Bronchial smooth muscle cell (primary cell): ENCODE data around the gene ANKRD29. TPM values are rescaled to one million over a fixed set of nuclear protein-coding genes. Genes with fewer than 3 reads are reported as not detected.

ENCODE experiments used
- total RNA-seq: library from RNA; depleted of rRNA; stranded (reverse); fragments of >200 nt; gene quantifications from 2 replicates; pipeline ENCODE4 v1.2.1, GENCODE V29; 2014

The ANKRD29 gene, protein sequence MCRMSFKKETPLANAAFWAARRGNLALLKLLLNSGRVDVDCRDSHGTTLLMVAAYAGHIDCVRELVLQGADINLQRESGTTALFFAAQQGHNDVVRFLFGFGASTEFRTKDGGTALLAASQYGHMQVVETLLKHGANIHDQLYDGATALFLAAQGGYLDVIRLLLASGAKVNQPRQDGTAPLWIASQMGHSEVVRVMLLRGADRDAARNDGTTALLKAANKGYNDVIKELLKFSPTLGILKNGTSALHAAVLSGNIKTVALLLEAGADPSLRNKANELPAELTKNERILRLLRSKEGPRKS
- 5.9 and 9.8 TPM in 2 replicates for total RNA-seq

DNA sequence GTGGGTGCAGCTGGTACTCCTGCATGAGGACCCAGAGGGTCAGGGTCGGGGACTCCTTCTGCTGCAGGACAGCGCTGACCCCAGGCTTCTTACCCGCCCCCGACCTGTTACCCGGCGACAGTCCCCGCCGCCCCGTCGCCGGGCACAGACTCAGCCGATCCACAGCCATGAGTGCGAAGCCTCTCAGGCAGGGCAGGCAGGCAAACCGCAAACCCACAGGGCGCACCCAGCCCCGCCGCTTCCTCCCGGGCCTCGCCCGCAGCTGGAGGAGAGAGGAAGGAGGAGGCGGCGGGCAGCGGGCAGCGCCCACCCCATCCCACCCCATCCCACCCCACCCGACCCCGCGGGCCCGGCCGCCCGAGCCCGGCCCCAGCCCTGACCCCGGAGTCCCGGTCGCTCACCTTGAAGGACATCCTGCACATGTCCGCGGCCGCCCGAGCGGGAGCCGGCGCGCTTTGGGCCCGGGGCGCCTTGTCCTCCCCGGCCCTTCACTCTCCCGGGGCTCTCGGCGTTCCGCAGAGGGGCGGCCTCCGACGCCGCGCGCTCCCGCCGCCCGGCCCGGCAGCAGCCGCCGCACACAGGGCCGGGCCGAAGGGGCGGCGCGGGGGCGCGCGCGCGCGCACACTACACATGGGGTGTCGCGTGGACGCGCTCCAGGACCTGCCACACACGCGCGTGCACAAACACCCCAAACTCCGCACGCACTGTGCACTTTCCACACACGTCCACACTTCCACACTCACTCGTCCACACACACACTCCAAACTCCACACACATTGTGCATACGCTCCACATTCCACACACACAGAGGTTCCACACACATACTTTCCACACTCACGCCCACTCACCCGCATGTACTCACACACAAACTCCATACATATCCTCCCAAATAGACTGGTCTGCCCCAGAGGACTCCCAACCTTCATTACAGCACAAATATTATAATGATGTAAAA, at the start of gene ANKRD29:
Gene ANKRD29, minus strand, starts transcription at position 603 of the 955 bp plus-strand sequence. Its CDS starts 181 bp downstream, at position 422.

DNA sequence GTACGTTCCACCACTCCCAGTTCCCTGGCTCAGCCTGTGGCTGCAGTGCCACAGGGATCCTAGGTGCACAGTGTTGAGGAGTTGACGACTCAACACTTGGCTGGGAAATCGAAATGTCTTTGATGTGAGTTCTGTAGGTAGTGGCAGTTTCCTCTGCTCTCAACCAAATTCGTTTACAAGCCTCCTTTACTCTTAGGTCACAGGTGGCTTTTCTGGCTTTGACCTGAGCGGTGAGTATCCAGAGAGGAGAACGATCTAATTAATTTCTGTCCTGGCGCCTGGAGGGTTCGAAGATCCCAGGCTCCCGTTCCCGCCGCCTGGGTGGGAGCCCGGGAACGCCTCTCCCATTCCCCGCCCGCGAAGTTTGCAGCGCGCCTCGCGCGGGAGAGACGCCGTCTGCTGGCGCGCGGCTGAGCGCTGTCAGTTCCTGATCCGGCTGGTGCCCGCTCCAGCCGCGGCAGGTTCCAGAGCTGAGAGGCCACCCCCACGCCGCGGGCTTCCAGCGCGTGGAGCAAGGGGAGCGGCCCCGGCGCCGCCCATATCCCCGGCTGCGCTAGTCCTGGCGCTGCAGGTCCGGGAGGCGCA, 26.4 kb upstream of the ANKRD29 start, which contains the start of gene LAMA3:
Gene LAMA3, plus strand, starts transcription at position 423 of the 585 bp plus-strand sequence. CDS start 231 bp downstream, outside the sequence.

DNA sequence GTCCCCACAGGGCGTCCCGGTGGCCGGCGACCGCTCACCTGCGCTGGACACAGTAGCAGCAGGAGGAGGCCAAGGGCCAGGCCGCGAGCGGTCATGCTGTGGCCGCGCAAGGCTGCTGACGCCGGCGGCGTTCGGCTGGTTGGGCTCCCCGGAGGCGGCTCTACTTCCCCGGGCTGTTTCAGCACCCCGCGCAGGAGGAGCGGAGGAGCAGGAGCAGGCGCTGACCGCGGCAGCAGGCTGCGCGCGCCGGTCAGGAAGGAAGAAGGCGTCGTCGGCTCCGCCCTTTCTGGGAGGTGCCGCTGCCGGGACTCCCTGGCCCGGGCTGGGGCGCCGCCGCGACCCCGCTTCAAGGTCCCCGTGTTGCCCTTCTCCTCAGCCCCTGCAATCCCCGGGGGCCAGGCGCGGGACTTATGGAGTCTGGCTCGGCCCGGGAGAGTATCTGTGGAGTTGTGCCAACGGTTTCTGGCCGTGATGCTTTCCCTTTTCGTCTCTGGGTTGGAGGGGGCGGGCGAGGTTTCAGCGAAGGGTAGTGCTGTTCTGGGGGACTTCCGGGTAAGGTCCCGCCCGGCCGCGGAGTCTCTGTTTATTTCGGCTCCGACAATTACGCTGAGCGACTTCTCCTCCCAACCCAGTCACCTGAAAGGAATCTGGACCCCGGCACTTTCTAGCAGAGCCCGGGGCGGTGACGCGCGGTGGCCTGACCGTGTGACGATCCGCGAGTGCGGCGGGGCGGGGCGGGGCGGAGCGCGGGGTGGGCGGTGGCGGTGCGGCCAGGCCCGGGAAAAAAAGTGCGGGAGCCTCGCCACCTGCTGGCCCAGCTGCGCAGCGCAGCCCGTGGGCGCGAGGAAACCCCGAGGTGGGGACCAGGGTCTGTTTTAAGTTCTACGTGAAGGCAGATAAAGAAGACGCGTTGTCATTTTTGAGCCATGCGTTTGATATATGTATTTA, 76.2 kb downstream of the ANKRD29 start, which contains the start of gene NPC1:
Gene NPC1, minus strand, starts transcription at position 258 of the 948 bp plus-strand sequence. Its CDS starts 163 bp downstream, at position 95.

Other genes starting within 250 kb of the ANKRD29 start
- 51.9 and 57.4 TPM in 2 replicates for gene RIOK3, start 209.6 kb downstream of the ANKRD29 start, total RNA-seq
- gene RMC1, start 159.4 kb downstream of the ANKRD29 start, total RNA-seq, result 19.5 and 24.7 TPM in 2 replicates
- gene NPC1, start 76.4 kb downstream of the ANKRD29 start, total RNA-seq, result 23.7 and 40.2 TPM in 2 replicates
- 4.9 and 11.2 TPM in 2 replicates for gene LAMA3, start 26.5 kb upstream of the ANKRD29 start, total RNA-seq